Measurements from ENCODE around the gene SLC17A2. TPM values are rescaled to one million over a fixed set of nuclear protein-coding genes. Genes with fewer than 3 reads are reported as not detected.
A peak's percentile ranks its signal among the peaks of the same experiment; 100 is the strongest.

Gene SLC17A2
- total and polyA plus RNA-seq, 2 of the 4 experiments (the other 2 are of a cell fraction): not detected

DNA sequence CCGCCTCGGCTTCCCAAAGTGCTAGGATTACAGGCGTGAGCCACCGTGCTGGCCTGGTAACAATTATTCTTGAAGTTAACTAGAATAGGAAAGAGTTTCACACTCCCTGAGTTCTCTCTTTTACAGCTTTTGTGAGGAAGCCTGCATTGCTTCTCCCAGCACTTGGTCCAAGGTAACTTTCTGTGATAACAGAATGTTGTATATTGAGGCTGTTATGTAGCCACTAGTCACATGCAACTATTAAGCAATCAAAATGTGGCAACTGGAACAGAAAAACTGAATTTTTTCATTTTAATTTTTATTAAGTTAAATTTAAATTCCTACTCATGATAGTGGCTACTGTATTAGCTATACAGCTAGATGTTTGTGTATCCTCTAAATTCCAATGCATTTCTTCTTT is 34.6 kb upstream of the SLC17A2 start:
- no peaks in the 10 kb centered on the region for H3K9me3 ChIP-seq (ENCODE audit: control insufficient read depth, insufficient read depth, low read length)
- H4K5ac ChIP-seq (ENCODE audit: low read depth, low read length): no peak overlapping the region
- H4K91ac ChIP-seq (ENCODE audit: insufficient read depth, low read depth, low read length): no peak overlapping the region
- TF ChIP-seq CEBPB (IDR thresholded peaks at IDR 0.05; ENCODE audit: low read depth, low read length): 0 out of 2 replicates have a peak, but pooled peaks have one; percentile 37
- TF ChIP-seq MXI1 (IDR thresholded peaks at IDR 0.05; ENCODE audit: borderline replicate concordance, low read depth, low read length): no peak
- no peak for TF ChIP-seq NFE2L2 (IDR thresholded peaks at IDR 0.05; ENCODE audit: low read depth, low read length)
- TF ChIP-seq RAD21 (IDR thresholded peaks at IDR 0.05; ENCODE audit: low read length): no peak
- TF ChIP-seq POLR2A (IDR thresholded peaks at IDR 0.05; ENCODE audit: low read depth, low read length): no peak
- DNase-seq: no peak
- H3K36me3 ChIP-seq (ENCODE audit: control insufficient read depth, insufficient read depth, low read length): peaks cover 24% of the 10 kb centered on the region
- intact Hi-C loops (cut with micrococcal nuclease): no loop called here
- H3K27ac ChIP-seq (ENCODE audit: insufficient read depth, low read length): no peak overlapping the region
- no peaks in the 10 kb centered on the region for H4K20me1 ChIP-seq (ENCODE audit: insufficient read depth, low read length)
- no peak overlapping the region for H3K18ac ChIP-seq (ENCODE audit: low read depth, low read length)
- H2AFZ ChIP-seq (replicated peaks; ENCODE audit: low read length, poor library complexity): no peak overlapping the region
- no peak overlapping the region for H2AK5ac ChIP-seq (ENCODE audit: low read depth, low read length)
- H2BK15ac ChIP-seq (ENCODE audit: low read depth, low read length): no peak overlapping the region
- POLR2A ChIA-PET (ENCODE audit: unreplicated experiment): no interaction called here
- CTCF ChIA-PET: no interaction called here
- H3K14ac ChIP-seq (replicated peaks; ENCODE audit: low read depth, low read length): no peak overlapping the region
- peaks cover 10% of the 10 kb centered on the region for H3K4me1 ChIP-seq (ENCODE audit: control insufficient read depth, insufficient read depth, low read length)
- no peak overlapping the region for H3K4me2 ChIP-seq (ENCODE audit: low read depth, low read length)
- peaks cover 14 to 40% of the 10 kb centered on the region in 2 experiments for H3K79me1 ChIP-seq (ENCODE audit: low read depth in 1 of 2, low read length in 2 of 2)
- H3K27me3 ChIP-seq (ENCODE audit: control insufficient read depth, insufficient read depth, low read length): no peaks in the 10 kb centered on the region
- H2BK5ac ChIP-seq (ENCODE audit: low read depth, low read length, poor library complexity, severe bottlenecking): no peak overlapping the region
- H2BK120ac ChIP-seq (ENCODE audit: low read depth, low read length): no peak overlapping the region
- dilution Hi-C loops (cut with HindIII; ENCODE audit: low sequenced_read_pairs, unreplicated experiment): no loop called here
- H3K4me3 ChIP-seq (ENCODE audit: insufficient read depth, low read depth, low read length): no peak overlapping the region
- no peak overlapping the region for H3K9ac ChIP-seq (ENCODE audit: low read depth, low read length)
- no peak overlapping the region for H4K8ac ChIP-seq (ENCODE audit: low read depth in 2 of 2, low read length in 2 of 2)
- no peak overlapping the region for H2BK20ac ChIP-seq (ENCODE audit: low read depth, low read length)
- 0 out of 2 replicates have a peak, but pooled peaks cover 5% of the 10 kb centered on the region for H3K9me1 ChIP-seq (ENCODE audit: insufficient read depth, low read length)
- no peak overlapping the region for H3K56ac ChIP-seq (ENCODE audit: extremely low read depth, insufficient read depth, low read length)
- no peak overlapping the region for H3K4ac ChIP-seq (ENCODE audit: low read depth, low read length)
- WGBS, 2 experiments (ENCODE audit: extremely low coverage in 2 of 2, insufficient read length in 1 of 2): no CpG with 5 or more reads among the region's 4 CpGs
- no peak overlapping the region for H2AK9ac ChIP-seq (replicated peaks; ENCODE audit: low read depth, low read length, poor library complexity)
- ATAC-seq (ENCODE audit: low read depth): no peak
- BruUV-seq (replicated peaks): no TSS peak
- in situ Hi-C loops (cut with MboI; ENCODE audit: low sequenced_read_pairs): no loop called here
- no peak overlapping the region for H3K23ac ChIP-seq (ENCODE audit: low read depth, low read length)

Data from IMR-90 (cell line).